Right lobe of liver (tissue), 6 donors: Measurements from ENCODE around the gene ALPG. TPM values are rescaled to one million over a fixed set of nuclear protein-coding genes. Genes with fewer than 3 reads are reported as not detected.
"Not testable (repeated sequence)": the region's sequence is repeated elsewhere in the genome, so short reads cannot be mapped to it uniquely, and the experiment has no call there.

Experiments
- ATAC-seq, 4 donors: fragments of 200-7000 bp; cut with Tn5 transposase; one replicate each; pipeline ENCODE4 v1.9.1; 2020; ENCODE audit warnings: mild to moderate bottlenecking in 4 of 4, moderate library complexity in 4 of 4
- DNase-seq, 3 donors: peaks; one replicate each; pipeline ENCODE4 v3.0.0-alpha.2; 2020
- H3K27ac ChIP-seq, 3 donors: fragments of 200-600 bp; one replicate each; pipeline ENCODE4 v1.8.0; 2022
- H3K27me3 ChIP-seq, 2 donors: fragments of 200-600 bp; one replicate each; pipeline ENCODE4 v1.8.0; 2022
- H3K36me3 ChIP-seq, 4 donors: fragments of 200-600 bp; sonication (generic) in 1 of 4; one replicate each; pipeline versions ENCODE4 v1.5.1 to v1.8.0; 2017 to 2022; ENCODE audit warnings: control low read depth in 1 of 4
- H3K4me1 ChIP-seq, 4 donors: fragments of 200-600 bp; sonication (generic) in 1 of 4; one replicate each; pipeline versions ENCODE4 v1.5.1 to v1.8.0; 2017 to 2022; ENCODE audit warnings: control low read depth in 1 of 4
- H3K4me3 ChIP-seq, 3 donors: fragments of 200-600 bp; one replicate each; pipeline ENCODE4 v1.8.0; 2022
- H3K9me3 ChIP-seq, 4 donors: fragments of 200-600 bp; sonication (generic) in 1 of 4; one replicate each; pipeline versions ENCODE4 v1.5.1 to v1.8.0; 2017 to 2022; ENCODE audit warnings: control low read depth in 1 of 4
- POLR2A ChIP-seq: fragments of 450-650 bp; IDR thresholded peaks from one replicate; pipeline ENCODE4 v1.6.1; 2017; ENCODE audit warnings: antibody characterized with exemption, mild to moderate bottlenecking
- WGBS: methylation state at CpG from one replicate; pipeline ENCODE4 v1.1.6; 2018; ENCODE audit warnings: low coverage, low lambda C conversion rate; ENCODE audit not compliant: insufficient coverage; ENCODE audit errors: missing lambda C conversion rate; 5-methylcytosine and 5-hydroxymethylcytosine counted together
- intact Hi-C, 2 donors: fragments of 100-400 bp; cut with DNase I; formaldehyde crosslinking; loops; one replicate each; pipeline versions ENCODE4 v1.11.2 to v1.14.1; 2022
- total RNA-seq, 6 experiments: library from RNA; depleted of rRNA in 2 of 6; stranded (reverse); fragments of >200 nt in 2 of 6; fragmentation: NEBNext Ultra II Directional in 3 of 6; extraction: Animal tissue kit (Norgen Biotek cat#: 25700) in 3 of 6; gene quantifications; one replicate each; pipeline versions ENCODE4 v1.1.0 to v1.2.4, GENCODE V29; 2016 to 2023
- TF ChIP-seq, protein P1 (sequence below), 4 donors: fragments of 200-600 bp in 3 of 4; fragments of 450-650 bp in 1 of 4; IDR thresholded peaks; one replicate each; pipeline versions ENCODE4 v1.5.1 to v1.8.0; 2016 to 2022; ENCODE audit warnings: antibody characterized with exemption in 4 of 4, mild to moderate bottlenecking in 2 of 4
- donor health status: DM: no; HTN: yes; CAD: no.
- donor health status: DM: no; HTN: no; CAD: no.
- donor health status: DM: no; HTN: no; CAD: no.
- donor health status: DM: no; HTN: yes; CAD: no.
- donor health status: DM: no; HTN: yes; CAD: no.

ALPG gene
- total RNA-seq, 6 experiments from 2014 or later: not detected

DNA sequence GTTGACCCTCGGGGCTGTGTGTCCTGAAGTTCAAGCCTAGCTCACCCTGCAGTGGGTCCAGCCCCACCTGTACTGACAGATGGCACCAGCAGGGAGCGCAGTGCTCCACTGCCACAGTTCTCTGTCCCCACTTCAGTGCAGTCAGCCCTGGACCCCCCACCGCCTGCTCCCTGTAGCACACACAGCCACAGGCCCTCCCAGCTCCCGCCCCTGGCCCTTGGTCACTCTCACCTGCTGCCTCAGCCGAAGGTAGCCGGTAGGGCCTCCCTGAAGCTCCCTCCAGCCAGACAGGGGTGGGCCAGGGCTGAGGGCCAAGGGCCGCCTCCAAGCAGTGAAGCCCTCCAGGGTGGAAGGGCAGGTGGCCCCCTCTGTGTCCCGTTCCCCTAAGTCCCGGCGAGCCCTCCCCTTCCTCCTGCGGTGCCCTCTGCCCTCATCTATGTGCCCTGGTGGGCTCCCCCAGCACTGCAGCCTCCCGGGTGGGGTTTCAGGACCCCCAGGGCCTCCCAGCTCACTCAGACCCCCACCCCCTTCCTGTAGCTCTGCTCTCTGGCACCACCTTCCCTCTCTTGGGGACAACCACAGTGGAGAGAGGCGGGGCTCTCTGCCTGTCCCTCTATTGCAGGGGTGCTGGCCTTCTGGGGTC, 38.9 kb upstream of the ALPG start:
- Histone ChIP-seq H3K4me1 (no peaks in the 10 kb centered on the region), H3K27ac (no peak overlapping the region), H3K4me3 (no peak overlapping the region), H3K27me3 (no peaks in the 10 kb centered on the region), H3K9me3 (no peaks in the 10 kb centered on the region), H3K36me3 (no peaks in the 10 kb centered on the region)
- no peak for DNase-seq
- intact Hi-C loops: no loop called here
- WGBS: 0% methylated on average over 1 of the region's 13 CpGs
- ATAC-seq: peak in 1 of 4 donors; percentile 16
- no peak for TF ChIP-seq POLR2A
- TF ChIP-seq, protein P1, sequence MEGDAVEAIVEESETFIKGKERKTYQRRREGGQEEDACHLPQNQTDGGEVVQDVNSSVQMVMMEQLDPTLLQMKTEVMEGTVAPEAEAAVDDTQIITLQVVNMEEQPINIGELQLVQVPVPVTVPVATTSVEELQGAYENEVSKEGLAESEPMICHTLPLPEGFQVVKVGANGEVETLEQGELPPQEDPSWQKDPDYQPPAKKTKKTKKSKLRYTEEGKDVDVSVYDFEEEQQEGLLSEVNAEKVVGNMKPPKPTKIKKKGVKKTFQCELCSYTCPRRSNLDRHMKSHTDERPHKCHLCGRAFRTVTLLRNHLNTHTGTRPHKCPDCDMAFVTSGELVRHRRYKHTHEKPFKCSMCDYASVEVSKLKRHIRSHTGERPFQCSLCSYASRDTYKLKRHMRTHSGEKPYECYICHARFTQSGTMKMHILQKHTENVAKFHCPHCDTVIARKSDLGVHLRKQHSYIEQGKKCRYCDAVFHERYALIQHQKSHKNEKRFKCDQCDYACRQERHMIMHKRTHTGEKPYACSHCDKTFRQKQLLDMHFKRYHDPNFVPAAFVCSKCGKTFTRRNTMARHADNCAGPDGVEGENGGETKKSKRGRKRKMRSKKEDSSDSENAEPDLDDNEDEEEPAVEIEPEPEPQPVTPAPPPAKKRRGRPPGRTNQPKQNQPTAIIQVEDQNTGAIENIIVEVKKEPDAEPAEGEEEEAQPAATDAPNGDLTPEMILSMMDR (IDR thresholded peaks at IDR 0.05): peak in 1 of 4 donors; percentile 16

DNA sequence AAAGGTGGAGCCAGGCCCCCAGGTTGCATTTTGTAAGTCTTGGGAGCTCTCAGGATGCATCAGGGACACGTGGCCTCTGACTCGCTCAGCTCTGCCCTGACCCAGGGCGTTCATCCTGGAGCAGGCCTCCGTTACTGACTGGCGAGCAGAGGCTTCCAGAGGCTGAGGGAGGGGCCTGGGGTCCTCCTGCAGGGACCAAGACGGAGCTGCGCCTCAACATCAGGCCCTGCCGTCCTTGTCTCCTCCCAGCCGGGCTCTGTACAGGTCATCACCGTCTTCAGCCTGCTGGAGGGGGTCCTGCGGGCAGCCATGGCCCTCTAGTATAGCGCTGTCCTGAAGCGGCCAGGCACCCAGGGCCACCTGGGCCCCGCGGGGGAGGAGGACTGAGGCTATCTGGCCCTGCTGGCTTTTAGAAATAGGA, 38.3 kb upstream of the ALPG start:
- Histone ChIP-seq H3K4me1 (no peaks in the 10 kb centered on the region), H3K9me3 (no peaks in the 10 kb centered on the region), H3K36me3 (no peaks in the 10 kb centered on the region), H3K4me3 (no peak overlapping the region), H3K27ac (no peak overlapping the region), H3K27me3 (no peaks in the 10 kb centered on the region)
- intact Hi-C loops: no loop called here
- TF ChIP-seq, protein P1 (IDR thresholded peaks at IDR 0.05): no peak
- no peak for TF ChIP-seq POLR2A
- WGBS: 94% methylated on average over 4 of the region's 15 CpGs
- DNase-seq: no peak
- no peak for ATAC-seq

DNA sequence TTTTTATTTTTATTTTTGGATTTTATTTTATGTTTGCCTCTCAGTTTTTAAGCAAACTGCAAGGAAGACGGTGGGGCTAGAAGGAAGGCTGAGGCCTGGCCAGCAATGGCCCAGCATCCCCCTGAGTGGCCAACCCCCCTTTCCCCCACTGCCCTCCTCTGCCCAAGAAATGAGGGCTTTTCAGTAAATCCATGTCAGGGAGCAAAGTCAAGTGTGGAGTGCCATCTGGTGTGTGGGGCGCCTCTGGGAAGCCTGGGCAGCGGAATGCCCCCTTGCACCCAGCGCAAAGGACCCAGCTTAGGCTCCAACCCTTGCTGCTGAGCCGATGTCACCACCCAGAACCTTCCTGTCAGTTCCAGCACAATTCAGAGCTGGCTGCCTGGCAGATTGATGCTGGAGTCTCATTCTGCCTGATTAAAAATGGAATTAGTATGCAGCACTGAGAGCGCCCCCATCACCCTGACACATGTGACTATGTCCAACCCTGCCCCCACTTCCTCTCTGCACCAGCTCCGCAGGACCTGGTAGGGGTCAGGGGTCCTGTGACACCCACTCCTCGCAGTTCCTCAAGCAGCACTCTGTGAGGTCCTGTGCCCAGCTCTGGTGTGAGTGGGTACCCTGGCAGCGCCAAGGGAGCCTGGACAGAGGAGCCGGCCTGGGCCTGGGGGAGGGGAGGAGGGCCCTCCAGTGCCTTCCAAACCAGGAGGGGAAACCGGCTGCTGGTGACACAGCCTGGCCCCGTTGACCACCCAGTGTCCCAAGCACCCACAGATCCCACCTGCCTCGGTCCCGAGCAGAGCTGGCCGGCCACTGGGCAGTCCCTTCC, 37.3 kb upstream of the ALPG start:
- TF ChIP-seq POLR2A: no peak
- TF ChIP-seq, protein P1 (IDR thresholded peaks at IDR 0.05): no peak
- Histone ChIP-seq H3K36me3 (no peaks in the 10 kb centered on the region), H3K27me3 (no peaks in the 10 kb centered on the region), H3K4me1 (no peaks in the 10 kb centered on the region), H3K4me3 (no peak overlapping the region), H3K27ac (no peak overlapping the region), H3K9me3 (no peaks in the 10 kb centered on the region)
- intact Hi-C loops: no loop called here
- 57% methylated on average over 1 of the region's 15 CpGs for WGBS
- DNase-seq: peak in 1 of 3 donors; percentile 48
- peak in 1 of 4 donors; percentile 23 for ATAC-seq

DNA sequence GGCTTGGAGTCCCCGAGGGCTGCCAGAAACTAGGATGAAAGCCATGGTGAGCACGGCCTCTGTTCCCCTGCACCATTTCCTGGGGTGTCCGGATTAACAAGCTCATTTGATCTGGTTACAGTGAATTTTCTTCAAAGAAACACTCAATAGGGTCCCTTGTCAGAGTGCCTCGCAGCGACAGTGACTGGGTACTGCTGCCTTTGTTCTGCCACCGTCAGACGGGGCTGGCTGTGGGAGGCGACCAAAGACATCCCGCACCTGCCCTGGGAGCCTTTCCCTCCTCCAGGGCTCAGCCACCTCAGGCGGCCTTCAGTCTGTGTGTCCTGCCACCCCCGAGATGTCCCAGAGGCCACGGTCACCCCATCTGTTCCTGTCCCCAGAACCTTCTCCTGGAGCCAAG, 36.6 kb upstream of the ALPG start:
- H3K9me3 ChIP-seq, H3K27ac ChIP-seq, H3K27me3 ChIP-seq, DNase-seq, H3K4me1 ChIP-seq, ATAC-seq, H3K36me3 ChIP-seq, H3K4me3 ChIP-seq, intact Hi-C loops: not testable (repeated sequence)
- WGBS: 33% methylated on average over 1 of the region's 12 CpGs
